HepG2 (cell line): Measurements from ENCODE around the gene RNF5. TPM values are rescaled to one million over a fixed set of nuclear protein-coding genes. Genes with fewer than 3 reads are reported as not detected.

ENCODE experiments used
- ARHGAP35 ChIP-seq: sonication (generic); formaldehyde crosslinking; IDR thresholded peaks from 2 replicates; pipeline ENCODE4 v1.9.0; 2022; ENCODE audit warnings: mild to moderate bottlenecking, inconsistent platforms, moderate library complexity, missing genetic modification reagents, borderline replicate concordance
- ATRX ChIP-seq: sonication (generic); formaldehyde crosslinking; IDR thresholded peaks from 2 replicates; pipeline ENCODE4 v1.4.0; 2020; ENCODE audit warnings: missing genetic modification reagents, borderline replicate concordance
- CREM ChIP-seq, 2 experiments: sonication (generic) in 1 of 2; formaldehyde crosslinking in 1 of 2; IDR thresholded peaks; 2 replicates each; pipeline versions ENCODE4 v1.4.0 to v1.6.1; 2016 to 2020; ENCODE audit warnings: antibody characterized with exemption in 1 of 2, mild to moderate bottlenecking in 1 of 2, missing genetic modification reagents in 1 of 2
- E2F5 ChIP-seq: sonication (generic); formaldehyde crosslinking; conservative IDR thresholded peaks from 2 replicates; pipeline ENCODE4 v1.4.0; 2020; ENCODE audit warnings: missing genetic modification reagents
- GFI1 ChIP-seq: sonication (generic); formaldehyde crosslinking; IDR thresholded peaks from 2 replicates; pipeline ENCODE4 v1.5.0; 2020; ENCODE audit warnings: missing genetic modification reagents, mild to moderate bottlenecking, borderline replicate concordance
- GLI4 ChIP-seq: sonication (generic); formaldehyde crosslinking; IDR thresholded peaks from 2 replicates; pipeline ENCODE4 v1.5.1; 2020; ENCODE audit warnings: missing genetic modification reagents, mild to moderate bottlenecking, moderate library complexity, borderline replicate concordance
- HMG20B ChIP-seq: conservative IDR thresholded peaks from 2 replicates; pipeline ENCODE4 v1.6.1; 2016; ENCODE audit warnings: missing genetic modification reagents, missing compliant biosample characterization
- MXD3 ChIP-seq: IDR thresholded peaks from 2 replicates; pipeline ENCODE4 v1.6.1; 2016; ENCODE audit warnings: mild to moderate bottlenecking, missing biosample characterization, missing genetic modification reagents
- NCOA1 ChIP-seq: sonication (generic); formaldehyde crosslinking; IDR thresholded peaks from 2 replicates; pipeline ENCODE4 v1.9.0; 2021; ENCODE audit warnings: missing genetic modification reagents
- NFE2 ChIP-seq: sonication (generic); formaldehyde crosslinking; IDR thresholded peaks from 2 replicates; pipeline ENCODE4 v1.4.0; 2020; ENCODE audit warnings: missing genetic modification reagents
- PRMT3 ChIP-seq: sonication (generic); formaldehyde crosslinking; IDR thresholded peaks from 2 replicates; pipeline ENCODE4 v1.8.1; 2022; ENCODE audit warnings: low read depth, mild to moderate bottlenecking, moderate library complexity, missing genetic modification reagents, borderline replicate concordance
- SP1 ChIP-seq, 2 experiments: fragments of 450-650 bp in 1 of 2; sonication (generic) in 1 of 2; formaldehyde crosslinking in 1 of 2; IDR thresholded peaks; 2 replicates each; pipeline versions ENCODE4 v1.4.0 to v1.6.1; 2016 to 2020; ENCODE audit warnings: missing genetic modification reagents in 1 of 2
- SP5 ChIP-seq: IDR thresholded peaks from 2 replicates; pipeline ENCODE4 v1.6.1; 2016; ENCODE audit warnings: low read depth, borderline replicate concordance
- SRY ChIP-seq: sonication (generic); formaldehyde crosslinking; IDR thresholded peaks from 2 replicates; pipeline ENCODE4 v1.8.0; 2022; ENCODE audit warnings: mild to moderate bottlenecking, missing genetic modification reagents
- SUZ12 ChIP-seq: fragments of 150-350 bp; IDR thresholded peaks from 2 replicates; pipeline ENCODE4 v1.6.1; 2014; ENCODE audit warnings: low read depth, low read length
- TEAD2 ChIP-seq: sonication (generic); formaldehyde crosslinking; IDR thresholded peaks from 2 replicates; pipeline ENCODE4 v1.9.0; 2021; ENCODE audit warnings: missing genetic modification reagents
- THAP9 ChIP-seq: sonication (generic); formaldehyde crosslinking; IDR thresholded peaks from 2 replicates; pipeline ENCODE4; 2020; ENCODE audit warnings: missing genetic modification reagents, mild to moderate bottlenecking, borderline replicate concordance
- ZFYVE20 ChIP-seq: sonication (generic); formaldehyde crosslinking; IDR thresholded peaks from 2 replicates; pipeline ENCODE4 v1.8.0; 2023; ENCODE audit warnings: low read depth, mild to moderate bottlenecking, moderate library complexity, missing genetic modification reagents, borderline replicate concordance
- ZNF136 ChIP-seq: sonication (generic); formaldehyde crosslinking; IDR thresholded peaks from 2 replicates; pipeline ENCODE4 v1.8.1; 2022; ENCODE audit warnings: low read depth, mild to moderate bottlenecking, moderate library complexity, missing genetic modification reagents
- ZNF546 ChIP-seq: sonication (generic); formaldehyde crosslinking; conservative IDR thresholded peaks from 2 replicates; pipeline ENCODE4 v1.8.1; 2023; ENCODE audit warnings: mild to moderate bottlenecking, missing genetic modification reagents
- ZNF629 ChIP-seq: sonication (generic); formaldehyde crosslinking; conservative IDR thresholded peaks from 2 replicates; pipeline ENCODE4 v1.5.0; 2020; ENCODE audit warnings: missing genetic modification reagents
- ZNF678 ChIP-seq: sonication (generic); formaldehyde crosslinking; IDR thresholded peaks from 2 replicates; pipeline ENCODE4 v1.4.0; 2020; ENCODE audit warnings: mild to moderate bottlenecking, missing genetic modification reagents
- ZNF704 ChIP-seq: sonication (generic); formaldehyde crosslinking; IDR thresholded peaks from 2 replicates; pipeline ENCODE4 v1.8.1; 2023; ENCODE audit warnings: mild to moderate bottlenecking, inconsistent platforms, moderate library complexity, missing genetic modification reagents, borderline replicate concordance
- polyA plus RNA-seq, 8 experiments: library from polyadenylated mRNA; depleted of rRNA in 3 of 8; stranded (reverse) in 7 of 8; unstranded in 1 of 8; fragments of >200 nt; fragmentation: Illumina TruSeq in 4 of 8; extraction: Trizol in 4 of 8; gene quantifications; 2 replicates each; pipeline versions ENCODE4 v1.2.1 to v1.2.3, GENCODE V29; 2011 to 2016; ENCODE audit warnings: low read depth in 4 of 8, missing spikeins in 1 of 8, mixed read lengths in 1 of 8; ENCODE audit not compliant: insufficient read depth in 1 of 8
- total RNA-seq, 5 experiments: library from RNA; depleted of rRNA; stranded (reverse); fragments of >200 nt; fragmentation: Illumina TruSeq; extraction: Trizol; gene quantifications; 2 replicates each; pipeline ENCODE4 v1.2.3, GENCODE V29; 2016; ENCODE audit warnings: low read depth in 1 of 5

Gene RNF5
- total and polyA plus RNA-seq, 2 of the 13 experiments (the other 11 are each of a cell fraction or from before 2014, with no cell fraction given): 98.0 to 131 TPM

GRCh38 chr6:32153564-32154513, 24.4 kb upstream of the RNF5 start, which contains the start of gene PPT2 (continued):
- TF ChIP-seq MXD3: peak; percentile 26; the same call in 1 of the 2 replicates
- peak; percentile 57; the same call in 1 of the 2 replicates for TF ChIP-seq ZNF704 (CRISPR knock-in tag)
- no peak for TF ChIP-seq ZFYVE20
- TF ChIP-seq ZNF678 (CRISPR knock-in tag): peak; percentile 26; the same call in 1 of the 2 replicates
- no peak for TF ChIP-seq SUZ12
- no peak for TF ChIP-seq GFI1 (CRISPR knock-in tag)
- TF ChIP-seq ARHGAP35: no peak; the same call in 1 of the 2 replicates
- no peak for TF ChIP-seq NCOA1 (CRISPR knock-in tag)
- TF ChIP-seq E2F5 (CRISPR knock-in tag): no peak
- TF ChIP-seq ATRX (CRISPR knock-in tag): 0 out of 2 replicates have a peak, but pooled peaks have one; percentile 61
- no peak; the same call in 1 of the 2 replicates for TF ChIP-seq HMG20B
- no peak for TF ChIP-seq SP1 (IDR thresholded peaks at IDR 0.05)
- peak; percentile 77 for TF ChIP-seq SP1 (CRISPR knock-in tag; IDR thresholded peaks at IDR 0.05)
- TF ChIP-seq ZNF629: no peak
- peak; percentile 85; the same call in 1 of the 2 replicates for TF ChIP-seq THAP9 (CRISPR knock-in tag)
- TF ChIP-seq SP5 (CRISPR knock-in tag): peak; percentile 39; the same call in 1 of the 2 replicates
- no peak for TF ChIP-seq NFE2 (CRISPR knock-in tag)
- TF ChIP-seq PRMT3 (CRISPR knock-in tag): no peak
- peak; percentile 98 for TF ChIP-seq CREM (IDR thresholded peaks at IDR 0.05)
- peak; percentile 88 for TF ChIP-seq CREM (CRISPR knock-in tag; IDR thresholded peaks at IDR 0.05)
- no peak; the same call in 1 of the 2 replicates for TF ChIP-seq ZNF546
- TF ChIP-seq SRY (CRISPR knock-in tag): no peak
- peak; percentile 84; the same call in 1 of the 2 replicates for TF ChIP-seq GLI4
- no peak; the same call in 1 of the 2 replicates for TF ChIP-seq TEAD2 (CRISPR knock-in tag)
- peak; percentile 77 for TF ChIP-seq ZNF136
